ENCODE measurements around the gene WIPF1. TPM values are rescaled to one million over a fixed set of nuclear protein-coding genes. Genes with fewer than 3 reads are reported as not detected.

Gene WIPF1
- polyA plus RNA-seq (2013, experiment 1 of 2) = 11.6 TPM
- polyA plus RNA-seq (2013, experiment 2 of 2) = 12.1 TPM

DNA sequence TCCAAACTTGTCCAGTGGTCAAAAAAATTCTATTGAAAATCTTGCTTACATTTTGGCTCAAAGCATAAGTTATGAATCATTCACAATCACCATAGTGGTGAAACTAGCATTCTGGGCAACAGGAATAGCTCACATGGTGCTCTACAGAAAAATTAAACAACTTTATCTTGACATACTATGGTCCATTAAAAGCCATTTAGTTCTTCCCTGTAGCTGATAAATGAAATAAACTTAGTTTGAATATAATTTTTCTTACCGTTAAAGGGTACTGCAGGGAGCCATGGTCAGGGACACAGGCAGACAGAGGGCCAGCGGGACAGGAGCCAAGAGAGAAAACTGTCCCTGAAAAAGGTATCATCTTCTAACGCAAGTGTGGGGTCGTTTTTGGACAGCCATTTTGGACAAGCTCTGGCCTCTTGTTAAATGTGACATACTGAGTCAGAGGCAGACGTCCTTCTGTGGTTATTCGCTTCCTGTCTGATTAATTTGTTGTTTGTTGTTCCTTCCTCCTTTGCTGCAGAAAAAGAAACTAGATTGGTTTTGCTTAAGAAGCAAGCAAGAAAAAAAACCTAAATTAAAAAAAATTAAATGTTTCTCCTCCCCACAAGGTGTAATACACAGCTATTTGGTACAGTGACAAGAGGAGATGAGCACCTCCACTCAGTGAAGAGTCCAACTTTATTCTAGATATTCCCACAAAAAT lies at the start of gene WIPF1:
Gene WIPF1 (minus strand): TSS at position 460 of the 703 bp plus-strand sequence. CDS start 12,231 bp downstream, outside the sequence.
- Histone ChIP-seq H3K56ac (ENCODE audit: low read length) (no peak within 1 kb of the TSS), H3K18ac (ENCODE audit: low read length) (no peak within 1 kb of the TSS), H3K9ac (ENCODE audit: low read length) (no peak within 1 kb of the TSS), H3K27me3 (ENCODE audit: insufficient read depth, low read length, poor library complexity) (no peaks in the 10 kb centered on the region), H3K79me1 (ENCODE audit: low read length) (no peaks in the 10 kb centered on the region), H2BK5ac (ENCODE audit: low read length) (no peak within 1 kb of the TSS), H3K4me1 (ENCODE audit: control insufficient read depth, low read depth, low read length) (no peaks in the 10 kb centered on the region), H2BK120ac (ENCODE audit: low read depth, low read length) (no peak within 1 kb of the TSS), H3K4ac (ENCODE audit: low read depth, low read length) (no peak within 1 kb of the TSS), H3K4me2 (ENCODE audit: low read length) (no peak within 1 kb of the TSS), H3K27ac (ENCODE audit: low read depth, low read length) (no peak within 1 kb of the TSS), H3K79me2 (ENCODE audit: control insufficient read depth, insufficient read depth, low read length) (no peaks in the 10 kb centered on the region), H3K36me3 (ENCODE audit: control insufficient read depth, insufficient read depth, low read length) (no peaks in the 10 kb centered on the region), H4K8ac (ENCODE audit: low read depth, low read length) (no peak within 1 kb of the TSS), H2BK15ac (replicated peaks; ENCODE audit: low read depth) (no peak within 1 kb of the TSS), H3K4me3 (ENCODE audit: low read length) (no peak within 1 kb of the TSS), H3K23ac (ENCODE audit: low read length) (no peak within 1 kb of the TSS), H4K5ac (ENCODE audit: low read length) (no peak within 1 kb of the TSS), H2AK5ac (ENCODE audit: low read length) (no peak within 1 kb of the TSS)
- DNase-seq = no peak
- WGBS (ENCODE audit: extremely low coverage, insufficient coverage, low lambda C conversion rate) = no CpG with 5 or more reads among the region's 6 CpGs

DNA sequence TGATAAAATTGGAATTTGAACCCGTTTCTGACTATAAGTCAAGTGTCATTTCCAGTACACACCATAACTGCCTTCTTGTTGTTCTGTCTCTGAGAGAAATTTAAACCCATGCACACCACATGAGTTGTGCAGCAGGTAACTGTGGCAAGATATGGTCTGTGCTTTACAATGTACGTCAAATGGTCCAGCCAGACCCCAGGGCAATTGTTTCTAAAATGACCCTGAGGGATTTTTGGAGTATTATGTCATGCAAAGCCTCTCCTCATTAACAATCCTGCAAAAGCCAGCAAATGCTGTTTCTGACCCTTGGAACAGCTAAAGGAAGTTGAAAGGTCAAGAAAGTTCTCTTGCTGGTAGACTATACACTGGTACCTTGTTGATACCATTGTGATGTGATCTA lies 47.7 kb upstream of the WIPF1 start:
- Histone ChIP-seq H3K4me2 (ENCODE audit: low read length) (no peak overlapping the region), H3K56ac (ENCODE audit: low read length) (no peak overlapping the region), H2BK5ac (ENCODE audit: low read length) (no peak overlapping the region), H3K4me1 (ENCODE audit: control insufficient read depth, low read depth, low read length) (no peaks in the 10 kb centered on the region), H2BK120ac (ENCODE audit: low read depth, low read length) (no peak overlapping the region), H3K4me3 (ENCODE audit: low read length) (no peak overlapping the region), H2BK15ac (replicated peaks; ENCODE audit: low read depth) (no peak overlapping the region), H4K8ac (ENCODE audit: low read depth, low read length) (no peak overlapping the region), H3K36me3 (ENCODE audit: control insufficient read depth, insufficient read depth, low read length) (no peaks in the 10 kb centered on the region), H3K23ac (ENCODE audit: low read length) (no peak overlapping the region), H3K4ac (ENCODE audit: low read depth, low read length) (no peak overlapping the region), H4K5ac (ENCODE audit: low read length) (no peak overlapping the region), H2AK5ac (ENCODE audit: low read length) (no peak overlapping the region), H3K79me1 (ENCODE audit: low read length) (peaks cover 3% of the 10 kb centered on the region), H3K27ac (ENCODE audit: low read depth, low read length) (no peak overlapping the region), H3K27me3 (ENCODE audit: insufficient read depth, low read length, poor library complexity) (no peaks in the 10 kb centered on the region), H3K18ac (ENCODE audit: low read length) (no peak overlapping the region), H3K79me2 (ENCODE audit: control insufficient read depth, insufficient read depth, low read length) (no peaks in the 10 kb centered on the region), H3K9ac (ENCODE audit: low read length) (no peak overlapping the region)
- DNase-seq = no peak
- no CpG with 5 or more reads among the region's 2 CpGs for WGBS (ENCODE audit: extremely low coverage, insufficient coverage, low lambda C conversion rate)

- Histone ChIP-seq H3K79me1 (ENCODE audit: low read length) (peaks cover 3% of the 10 kb centered on the region), H2AK5ac (ENCODE audit: low read length) (no peak overlapping the region), H3K79me2 (ENCODE audit: control insufficient read depth, insufficient read depth, low read length) (no peaks in the 10 kb centered on the region), H4K5ac (ENCODE audit: low read length) (no peak overlapping the region), H3K27me3 (ENCODE audit: insufficient read depth, low read length, poor library complexity) (no peaks in the 10 kb centered on the region), H3K4me3 (ENCODE audit: low read length) (no peak overlapping the region), H2BK120ac (ENCODE audit: low read depth, low read length) (no peak overlapping the region), H3K4ac (ENCODE audit: low read depth, low read length) (no peak overlapping the region), H3K27ac (ENCODE audit: low read depth, low read length) (no peak overlapping the region), H3K23ac (ENCODE audit: low read length) (no peak overlapping the region), H3K9ac (ENCODE audit: low read length) (no peak overlapping the region), H3K36me3 (ENCODE audit: control insufficient read depth, insufficient read depth, low read length) (no peaks in the 10 kb centered on the region), H3K56ac (ENCODE audit: low read length) (no peak overlapping the region), H3K4me2 (ENCODE audit: low read length) (no peak overlapping the region), H3K18ac (ENCODE audit: low read length) (no peak overlapping the region), H3K4me1 (ENCODE audit: control insufficient read depth, low read depth, low read length) (no peaks in the 10 kb centered on the region), H4K8ac (ENCODE audit: low read depth, low read length) (no peak overlapping the region), H2BK15ac (replicated peaks; ENCODE audit: low read depth) (no peak overlapping the region), H2BK5ac (ENCODE audit: low read length) (no peak overlapping the region)
- DNase-seq = no peak
- WGBS (ENCODE audit: extremely low coverage, insufficient coverage, low lambda C conversion rate) = no CpG with 5 or more reads among the region's 1 CpG
These were observed 46.8 kb upstream of the WIPF1 start for GRCh38 chr2:174644406-174644805.

- Histone ChIP-seq H3K27me3 (ENCODE audit: insufficient read depth, low read length, poor library complexity) (no peaks in the 10 kb centered on the region), H2BK120ac (ENCODE audit: low read depth, low read length) (no peak overlapping the region), H3K4me3 (ENCODE audit: low read length) (no peak overlapping the region), H3K36me3 (ENCODE audit: control insufficient read depth, insufficient read depth, low read length) (no peaks in the 10 kb centered on the region), H3K79me2 (ENCODE audit: control insufficient read depth, insufficient read depth, low read length) (no peaks in the 10 kb centered on the region), H4K5ac (ENCODE audit: low read length) (no peak overlapping the region), H4K8ac (ENCODE audit: low read depth, low read length) (no peak overlapping the region), H3K4me2 (ENCODE audit: low read length) (no peak overlapping the region), H3K23ac (ENCODE audit: low read length) (no peak overlapping the region), H3K18ac (ENCODE audit: low read length) (no peak overlapping the region), H3K4me1 (ENCODE audit: control insufficient read depth, low read depth, low read length) (no peaks in the 10 kb centered on the region), H3K9ac (ENCODE audit: low read length) (no peak overlapping the region), H3K79me1 (ENCODE audit: low read length) (peaks cover 3% of the 10 kb centered on the region), H2AK5ac (ENCODE audit: low read length) (no peak overlapping the region), H2BK5ac (ENCODE audit: low read length) (no peak overlapping the region), H3K27ac (ENCODE audit: low read depth, low read length) (no peak overlapping the region), H3K4ac (ENCODE audit: low read depth, low read length) (no peak overlapping the region), H3K56ac (ENCODE audit: low read length) (no peak overlapping the region), H2BK15ac (replicated peaks; ENCODE audit: low read depth) (no peak overlapping the region)
- no CpG with 5 or more reads among the region's 6 CpGs for WGBS (ENCODE audit: extremely low coverage, insufficient coverage, low lambda C conversion rate)
- DNase-seq = no peak
These were observed 45.8 kb upstream of the WIPF1 start for GRCh38 chr2:174643356-174643755.

- Histone ChIP-seq H3K36me3 (ENCODE audit: control insufficient read depth, insufficient read depth, low read length) (no peaks in the 10 kb centered on the region), H3K4me3 (ENCODE audit: low read length) (no peak overlapping the region), H3K23ac (ENCODE audit: low read length) (no peak overlapping the region), H3K79me2 (ENCODE audit: control insufficient read depth, insufficient read depth, low read length) (no peaks in the 10 kb centered on the region), H3K4me1 (ENCODE audit: control insufficient read depth, low read depth, low read length) (no peaks in the 10 kb centered on the region), H3K4ac (ENCODE audit: low read depth, low read length) (no peak overlapping the region), H2BK5ac (ENCODE audit: low read length) (no peak overlapping the region), H3K9ac (ENCODE audit: low read length) (no peak overlapping the region), H2BK120ac (ENCODE audit: low read depth, low read length) (no peak overlapping the region), H2BK15ac (replicated peaks; ENCODE audit: low read depth) (no peak overlapping the region), H3K4me2 (ENCODE audit: low read length) (no peak overlapping the region), H3K27ac (ENCODE audit: low read depth, low read length) (no peak overlapping the region), H4K5ac (ENCODE audit: low read length) (no peak overlapping the region), H3K18ac (ENCODE audit: low read length) (no peak overlapping the region), H3K79me1 (ENCODE audit: low read length) (peaks cover 3% of the 10 kb centered on the region), H2AK5ac (ENCODE audit: low read length) (no peak overlapping the region), H3K27me3 (ENCODE audit: insufficient read depth, low read length, poor library complexity) (no peaks in the 10 kb centered on the region), H3K56ac (ENCODE audit: low read length) (no peak overlapping the region), H4K8ac (ENCODE audit: low read depth, low read length) (no peak overlapping the region)
- DNase-seq = no peak
- no CpG with 5 or more reads among the region's 1 CpG for WGBS (ENCODE audit: extremely low coverage, insufficient coverage, low lambda C conversion rate)
These were observed 43.6 kb upstream of the WIPF1 start for GRCh38 chr2:174641168-174641567.

- Histone ChIP-seq H3K79me2 (ENCODE audit: control insufficient read depth, insufficient read depth, low read length) (no peaks in the 10 kb centered on the region), H3K23ac (ENCODE audit: low read length) (no peak overlapping the region), H3K4me1 (ENCODE audit: control insufficient read depth, low read depth, low read length) (peaks cover 9% of the 10 kb centered on the region), H3K4ac (ENCODE audit: low read depth, low read length) (no peak overlapping the region), H2BK120ac (ENCODE audit: low read depth, low read length) (no peak overlapping the region), H3K56ac (ENCODE audit: low read length) (no peak overlapping the region), H3K27me3 (ENCODE audit: insufficient read depth, low read length, poor library complexity) (no peaks in the 10 kb centered on the region), H3K9ac (ENCODE audit: low read length) (no peak overlapping the region), H4K5ac (ENCODE audit: low read length) (no peak overlapping the region), H3K79me1 (ENCODE audit: low read length) (no peaks in the 10 kb centered on the region), H2BK15ac (replicated peaks; ENCODE audit: low read depth) (no peak overlapping the region), H4K8ac (ENCODE audit: low read depth, low read length) (no peak overlapping the region), H2BK5ac (ENCODE audit: low read length) (no peak overlapping the region), H2AK5ac (ENCODE audit: low read length) (no peak overlapping the region), H3K36me3 (ENCODE audit: control insufficient read depth, insufficient read depth, low read length) (no peaks in the 10 kb centered on the region), H3K18ac (ENCODE audit: low read length) (no peak overlapping the region), H3K27ac (ENCODE audit: low read depth, low read length) (no peak overlapping the region), H3K4me2 (ENCODE audit: low read length) (no peak overlapping the region), H3K4me3 (ENCODE audit: low read length) (no peak overlapping the region)
- WGBS (ENCODE audit: extremely low coverage, insufficient coverage, low lambda C conversion rate) = no CpG with 5 or more reads among the region's 1 CpG
- DNase-seq = no peak
These were observed 39.4 kb upstream of the WIPF1 start for GRCh38 chr2:174636987-174637386.

Measured in mesendoderm (in vitro differentiated cells).